Endodermal cell (in vitro differentiated cells): ENCODE results near the gene CBLN3. TPM values are rescaled to one million over a fixed set of nuclear protein-coding genes. Genes with fewer than 3 reads are reported as not detected.

ENCODE experiments used
- DNase-seq: peaks from one replicate; pipeline ENCODE4 v3.0.0-alpha.2; 2017
- H3K27ac ChIP-seq: 2 replicates; pipeline ENCODE4 v1.5.1; 2013; ENCODE audit warnings: mild to moderate bottlenecking, low read depth, low read length, moderate library complexity
- H3K27me3 ChIP-seq: 2 replicates; pipeline ENCODE4 v1.6.1; 2013; ENCODE audit warnings: mild to moderate bottlenecking, low read length, moderate library complexity; ENCODE audit not compliant: insufficient read depth, control insufficient read depth, poor library complexity, severe bottlenecking
- H3K36me3 ChIP-seq: 2 replicates; pipeline ENCODE4 v1.7.0; 2013; ENCODE audit warnings: mild to moderate bottlenecking, low read length, moderate library complexity; ENCODE audit not compliant: control insufficient read depth, insufficient read depth
- H3K4me1 ChIP-seq: one replicate; pipeline ENCODE4 v1.7.0; 2013; ENCODE audit warnings: low read length; ENCODE audit not compliant: control insufficient read depth, insufficient read depth
- H3K4me3 ChIP-seq: 2 replicates; pipeline ENCODE4 v1.5.1; 2013; ENCODE audit warnings: mild to moderate bottlenecking, low read length, moderate library complexity
- H3K9ac ChIP-seq: 2 replicates; pipeline ENCODE4 v1.6.1; 2013; ENCODE audit warnings: mild to moderate bottlenecking, low read length, moderate library complexity; ENCODE audit not compliant: poor library complexity, severe bottlenecking; ENCODE audit errors: extremely low read depth
- H3K9me3 ChIP-seq: 2 replicates; pipeline ENCODE4 v1.6.1; 2013; ENCODE audit warnings: mild to moderate bottlenecking, low read length, moderate library complexity; ENCODE audit not compliant: control insufficient read depth
- H3K27ac Mint-ChIP-seq: 2 replicates; pipeline ENCODE4 v1.8.0; 2020; ENCODE audit warnings: mixed read lengths
- H3K27me3 Mint-ChIP-seq: 2 replicates; pipeline ENCODE4 v1.8.0; 2021; ENCODE audit warnings: mild to moderate bottlenecking, mixed read lengths; ENCODE audit not compliant: insufficient read depth
- H3K36me3 Mint-ChIP-seq: 2 replicates; pipeline ENCODE4 v1.8.0; 2020; ENCODE audit warnings: low read depth, mixed read lengths
- H3K4me1 Mint-ChIP-seq: 2 replicates; pipeline ENCODE4 v1.8.0; 2020; ENCODE audit warnings: mixed read lengths
- H3K4me3 Mint-ChIP-seq: 2 replicates; pipeline ENCODE4 v1.8.0; 2020; ENCODE audit warnings: mild to moderate bottlenecking, moderate library complexity, mixed read lengths
- H3K9me3 Mint-ChIP-seq: 2 replicates; pipeline ENCODE4 v1.8.0; 2020; ENCODE audit warnings: mild to moderate bottlenecking, mixed read lengths
- CTCF ChIP-seq: fragments of 200-600 bp; sonication (generic); conservative IDR thresholded peaks from 2 replicates; pipeline ENCODE4 v1.5.0; 2021; ENCODE audit warnings: antibody characterized with exemption, mild to moderate bottlenecking
- WGBS, 2 experiments: methylation state at CpG; one replicate each; pipeline versions ENCODE4 v1.1.5 to v1.1.7; 2013; ENCODE audit warnings: missing lambda C conversion rate in 2 of 2, mixed read lengths in 1 of 2; ENCODE audit not compliant: insufficient coverage in 1 of 2, insufficient read length in 1 of 2; 5-methylcytosine and 5-hydroxymethylcytosine counted together
- total RNA-seq, 2 donors: library from RNA; stranded (reverse); fragmentation: NEBNext Ultra II Directional in 1 of 2; extraction: Animal tissue kit (Norgen Biotek cat#: 25700) in 1 of 2; gene quantifications; 2 replicates in 1 of 2; 3 replicates in 1 of 2; pipeline ENCODE4 v1.2.1, GENCODE V29; 2021

Gene CBLN3
- total RNA-seq, 2 donors from 2014 or later, result 2.1 to 2.4 TPM

DNA sequence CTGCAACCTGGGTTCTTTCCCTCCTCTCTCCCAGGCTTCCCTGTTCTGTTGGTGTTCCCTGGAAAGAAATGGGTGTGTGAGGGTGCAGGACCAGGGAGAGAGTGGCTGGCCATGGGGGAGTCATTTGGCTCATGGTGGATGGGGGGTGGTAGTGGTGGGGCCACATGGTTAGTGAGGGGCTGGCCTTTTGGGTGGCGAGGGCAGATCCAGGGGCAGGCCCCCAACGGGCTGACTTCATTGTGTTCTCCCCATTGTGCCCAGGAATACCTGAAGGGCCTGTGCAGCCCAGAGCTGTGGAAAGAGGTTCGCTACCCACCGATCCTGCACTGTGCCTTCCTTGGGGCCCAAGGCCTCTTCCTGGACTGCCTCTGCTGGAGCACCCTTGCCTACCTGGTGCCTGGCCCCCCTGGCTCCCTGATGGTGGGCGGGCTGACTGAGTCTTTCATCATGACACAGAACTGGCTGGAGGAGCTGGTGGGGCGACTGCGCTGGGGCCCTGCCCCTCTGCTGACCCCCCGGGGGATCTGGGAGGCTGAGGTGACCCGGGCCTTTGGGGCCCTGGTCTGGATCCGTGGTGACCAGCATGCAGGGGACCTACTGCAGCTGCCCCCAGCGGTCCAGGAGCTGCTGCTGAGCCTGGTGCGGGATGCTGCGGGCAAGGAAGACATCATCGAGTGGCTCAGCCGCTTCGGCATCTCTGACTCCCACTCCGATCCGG, 21.7 kb downstream of the CBLN3 start:
- Histone ChIP-seq H3K27ac (no peak overlapping the region), H3K27me3 (no peaks in the 10 kb centered on the region), H3K4me1 (no peaks in the 10 kb centered on the region), H3K36me3 (no peaks in the 10 kb centered on the region), H3K9ac (no peak overlapping the region), H3K9me3 (no peaks in the 10 kb centered on the region), H3K4me3 (no peak overlapping the region)
- peaks cover 1% of the 10 kb centered on the region for H3K36me3 Mint-ChIP-seq
- H3K4me3 Mint-ChIP-seq, result no peak overlapping the region
- TF ChIP-seq CTCF, result no peak
- no peak for DNase-seq
- no peak overlapping the region for H3K27ac Mint-ChIP-seq
- no peaks in the 10 kb centered on the region for H3K9me3 Mint-ChIP-seq
- H3K4me1 Mint-ChIP-seq, result peaks cover 26% of the 10 kb centered on the region
- no peaks in the 10 kb centered on the region for H3K27me3 Mint-ChIP-seq
- WGBS, 2 experiments, result 94 to 95% methylated on average over 8 to 18 of the region's 18 CpGs

- no peaks in the 10 kb centered on the region for H3K27me3 ChIP-seq
- Mint-ChIP-seq H3K4me1 (peaks cover 33% of the 10 kb centered on the region), H3K9me3 (no peaks in the 10 kb centered on the region), H3K27me3 (peaks cover under 1% of the 10 kb centered on the region), H3K27ac (no peak overlapping the region), H3K36me3 (peaks cover 1% of the 10 kb centered on the region), H3K4me3 (no peak overlapping the region)
- no peaks in the 10 kb centered on the region for H3K36me3 ChIP-seq
- H3K9ac ChIP-seq, result no peak overlapping the region
- DNase-seq, result no peak
- no peak for TF ChIP-seq CTCF
- no peak overlapping the region for H3K27ac ChIP-seq
- H3K4me1 ChIP-seq, result no peaks in the 10 kb centered on the region
- 92 to 93% methylated on average over 6 of the region's 6 CpGs for WGBS, 2 experiments
- no peak overlapping the region for H3K4me3 ChIP-seq
- no peaks in the 10 kb centered on the region for H3K9me3 ChIP-seq
These were observed 23.1 kb downstream of the CBLN3 start for GRCh38 chr14:24406416-24406815.

DNA sequence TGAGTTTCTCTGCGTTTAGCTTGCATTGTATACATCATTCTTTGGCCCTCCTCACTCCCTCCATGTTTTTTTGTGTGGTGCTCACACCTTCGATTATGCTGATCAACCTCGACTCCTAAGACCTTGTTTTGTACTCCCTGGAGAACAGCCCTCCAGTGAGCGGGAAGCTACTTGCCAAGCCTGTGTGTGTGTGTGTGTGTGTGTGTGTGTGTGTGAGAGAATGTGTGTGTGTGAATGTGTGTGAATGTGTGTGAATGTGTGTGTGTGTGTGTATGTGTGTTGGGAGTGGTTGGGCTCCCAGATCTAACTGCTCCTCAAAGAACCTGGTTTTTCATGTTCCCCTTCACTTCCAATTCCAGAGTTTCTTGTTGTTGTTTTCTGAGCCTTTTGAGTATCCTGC, 24.7 kb downstream of the CBLN3 start:
- Mint-ChIP-seq H3K4me1 (peaks cover 37% of the 10 kb centered on the region), H3K27ac (no peak overlapping the region), H3K27me3 (peaks cover 5% of the 10 kb centered on the region), H3K9me3 (no peaks in the 10 kb centered on the region), H3K36me3 (peaks cover 1% of the 10 kb centered on the region), H3K4me3 (no peak overlapping the region)
- Histone ChIP-seq H3K27me3 (no peaks in the 10 kb centered on the region), H3K9me3 (no peaks in the 10 kb centered on the region), H3K36me3 (no peaks in the 10 kb centered on the region), H3K4me1 (peaks cover 3% of the 10 kb centered on the region), H3K4me3 (no peak overlapping the region), H3K9ac (no peak overlapping the region), H3K27ac (no peak overlapping the region)
- no peak for DNase-seq
- 76% methylated on average over 4 of the region's 4 CpGs; no CpG with 5 or more reads in 1 of the 2 experiments for WGBS, 2 experiments
- no peak for TF ChIP-seq CTCF
